Measurements from ENCODE around the gene SPINT2.

GRCh38 chr19:38218204-38218603 is 46.2 kb upstream of the SPINT2 start:
- TF ChIP-seq, protein P1, sequence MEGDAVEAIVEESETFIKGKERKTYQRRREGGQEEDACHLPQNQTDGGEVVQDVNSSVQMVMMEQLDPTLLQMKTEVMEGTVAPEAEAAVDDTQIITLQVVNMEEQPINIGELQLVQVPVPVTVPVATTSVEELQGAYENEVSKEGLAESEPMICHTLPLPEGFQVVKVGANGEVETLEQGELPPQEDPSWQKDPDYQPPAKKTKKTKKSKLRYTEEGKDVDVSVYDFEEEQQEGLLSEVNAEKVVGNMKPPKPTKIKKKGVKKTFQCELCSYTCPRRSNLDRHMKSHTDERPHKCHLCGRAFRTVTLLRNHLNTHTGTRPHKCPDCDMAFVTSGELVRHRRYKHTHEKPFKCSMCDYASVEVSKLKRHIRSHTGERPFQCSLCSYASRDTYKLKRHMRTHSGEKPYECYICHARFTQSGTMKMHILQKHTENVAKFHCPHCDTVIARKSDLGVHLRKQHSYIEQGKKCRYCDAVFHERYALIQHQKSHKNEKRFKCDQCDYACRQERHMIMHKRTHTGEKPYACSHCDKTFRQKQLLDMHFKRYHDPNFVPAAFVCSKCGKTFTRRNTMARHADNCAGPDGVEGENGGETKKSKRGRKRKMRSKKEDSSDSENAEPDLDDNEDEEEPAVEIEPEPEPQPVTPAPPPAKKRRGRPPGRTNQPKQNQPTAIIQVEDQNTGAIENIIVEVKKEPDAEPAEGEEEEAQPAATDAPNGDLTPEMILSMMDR (conservative IDR thresholded peaks at IDR 0.05; ENCODE audit: low read length): no peak
- TF ChIP-seq EZH2phosphoT487 (IDR thresholded peaks at IDR 0.05; ENCODE audit: borderline replicate concordance, low read depth, low read length): no peak
